Smooth muscle cell (in vitro differentiated cells): Measurements from ENCODE around the gene MAP3K5. TPM values are rescaled to one million over a fixed set of nuclear protein-coding genes. Genes with fewer than 3 reads are reported as not detected.
"Not testable (repeated sequence)": the region's sequence is repeated elsewhere in the genome, so short reads cannot be mapped to it uniquely, and the experiment has no call there.

Source experiments
- DNase-seq: peaks from one replicate; lab custom pipeline; 2025; ENCODE audit not compliant: unreplicated experiment; lab: John Stamatoyannopoulos, UW
- H2AFZ ChIP-seq: fragments of 200-600 bp; sonication (generic); 2 replicates; pipeline ENCODE4 v1.6.0; 2016; ENCODE audit warnings: antibody characterized with exemption, low read depth, mild to moderate bottlenecking
- H3F3A ChIP-seq: fragments of 200-600 bp; sonication (generic); 2 replicates; pipeline ENCODE4 v1.6.0; 2017; ENCODE audit warnings: antibody characterized with exemption, low read depth
- H3K27ac ChIP-seq: fragments of 200-600 bp; sonication (generic); 2 replicates; pipeline ENCODE4 v1.5.1; 2016; ENCODE audit warnings: low read depth, mild to moderate bottlenecking
- H3K27me3 ChIP-seq: fragments of 200-600 bp; sonication (generic); 2 replicates; pipeline ENCODE4 v1.6.1; 2016; ENCODE audit warnings: low read depth, mild to moderate bottlenecking
- H3K36me3 ChIP-seq: fragments of 200-600 bp; sonication (generic); 2 replicates; pipeline ENCODE4 v1.5.1; 2016; ENCODE audit warnings: low read depth
- H3K4me1 ChIP-seq: fragments of 200-600 bp; sonication (generic); 2 replicates; pipeline ENCODE4 v1.5.1; 2016; ENCODE audit warnings: low read depth
- H3K4me2 ChIP-seq: fragments of 200-600 bp; sonication (generic); 2 replicates; pipeline ENCODE4 v1.6.0; 2016; ENCODE audit warnings: mild to moderate bottlenecking
- H3K4me3 ChIP-seq: fragments of 200-600 bp; sonication (generic); 2 replicates; pipeline ENCODE4 v1.5.1; 2016; ENCODE audit warnings: mild to moderate bottlenecking
- H3K79me2 ChIP-seq: fragments of 200-600 bp; sonication (generic); 2 replicates; pipeline ENCODE4 v1.6.0; 2016; ENCODE audit warnings: low read depth, mild to moderate bottlenecking
- H3K9ac ChIP-seq: fragments of 200-600 bp; sonication (generic); 2 replicates; pipeline ENCODE4 v1.6.0; 2016; ENCODE audit warnings: low read depth
- H3K9me3 ChIP-seq: fragments of 200-600 bp; sonication (generic); replicated peaks from 2 replicates; pipeline ENCODE4 v1.5.1; 2016; ENCODE audit warnings: low read depth
- H4K20me1 ChIP-seq: fragments of 200-600 bp; sonication (generic); 2 replicates; pipeline ENCODE4 v1.6.0; 2016; ENCODE audit warnings: low read depth
- WGBS: methylation state at CpG from one replicate; pipeline ENCODE4 v1.1.7; 2016; ENCODE audit warnings: low lambda C conversion rate; 5-methylcytosine and 5-hydroxymethylcytosine counted together
- polyA plus RNA-seq: library from polyadenylated mRNA; unstranded; fragments of >200 nt; fragmentation: Nextera tagmentation; extraction: Ambion mirVana; gene quantifications from 2 replicates; pipeline ENCODE4 v1.2.1, GENCODE V29; 2016
- total RNA-seq: library from RNA; depleted of rRNA; stranded (reverse); fragments of >200 nt; gene quantifications from 2 replicates; pipeline ENCODE4 v1.2.3, GENCODE V29; 2014
- TF ChIP-seq, protein P1 (sequence below): fragments of 200-600 bp; sonication (generic); IDR thresholded peaks from 2 replicates; pipeline ENCODE4 v1.5.1; 2017; ENCODE audit warnings: borderline replicate concordance, mild to moderate bottlenecking, antibody characterized with exemption; ENCODE audit not compliant: insufficient read depth, poor library complexity, severe bottlenecking

The MAP3K5 gene
- total and polyA plus RNA-seq, 2 experiments from 2014 or later, result 0.93 to 2.1 TPM

DNA sequence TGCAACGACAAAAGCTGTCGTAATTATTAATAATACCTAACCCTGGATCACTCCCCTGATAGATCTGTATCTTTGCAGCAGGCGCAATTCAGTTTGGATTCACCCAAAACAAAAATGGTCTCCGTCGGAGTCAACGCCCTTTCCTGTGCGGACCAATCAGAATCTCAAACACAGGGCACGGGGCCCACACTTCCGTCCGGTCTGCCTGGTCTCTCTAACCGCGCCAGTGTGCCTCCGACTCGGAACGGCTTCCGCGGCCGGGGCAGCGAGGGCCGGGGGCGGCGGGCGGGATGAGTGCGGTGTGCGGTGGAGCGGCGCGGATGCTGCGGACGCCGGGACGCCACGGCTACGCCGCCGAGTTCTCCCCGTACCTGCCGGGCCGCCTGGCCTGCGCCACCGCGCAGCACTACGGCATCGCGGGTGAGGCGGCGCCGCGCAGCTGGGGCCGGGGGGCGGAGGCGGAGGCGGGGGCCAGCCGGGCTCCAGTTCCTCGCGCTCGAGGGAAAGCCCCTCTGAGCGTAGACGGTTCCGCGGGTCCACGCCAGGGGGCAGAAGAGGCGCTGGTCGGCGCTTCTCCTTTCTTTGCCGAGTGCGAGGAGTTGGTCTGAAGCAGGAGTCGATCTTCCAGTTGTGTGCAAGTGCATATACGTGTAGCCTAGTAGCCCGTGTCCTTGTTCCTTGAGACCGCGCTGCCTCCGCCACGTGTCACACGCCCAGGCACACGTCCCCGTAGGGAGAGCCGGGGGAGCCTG lies 30.3 kb upstream of the MAP3K5 start, which contains the start of gene PEX7:
Gene PEX7 (plus strand): TSS at position 217 of the 752 bp plus-strand sequence. CDS start 74 bp downstream, at position 291.
- Histone ChIP-seq H3K4me2 (peak within 1 kb of the TSS; percentile 95), H3K36me3 (peaks cover 3% of the 10 kb centered on the region), H3K9me3 (no peaks in the 10 kb centered on the region), H3K4me1 (no peaks in the 10 kb centered on the region), H2AFZ (peak within 1 kb of the TSS; percentile 100), H3F3A (no peaks in the 10 kb centered on the region), H3K27me3 (peaks cover 22% of the 10 kb centered on the region), H3K4me3 (peak within 1 kb of the TSS; percentile 83), H3K9ac (peak within 1 kb of the TSS; percentile 82), H4K20me1 (no peaks in the 10 kb centered on the region), H3K79me2 (no peaks in the 10 kb centered on the region), H3K27ac (peak within 1 kb of the TSS; percentile 77)
- DNase-seq, result peak; percentile 80
- TF ChIP-seq, protein P1, sequence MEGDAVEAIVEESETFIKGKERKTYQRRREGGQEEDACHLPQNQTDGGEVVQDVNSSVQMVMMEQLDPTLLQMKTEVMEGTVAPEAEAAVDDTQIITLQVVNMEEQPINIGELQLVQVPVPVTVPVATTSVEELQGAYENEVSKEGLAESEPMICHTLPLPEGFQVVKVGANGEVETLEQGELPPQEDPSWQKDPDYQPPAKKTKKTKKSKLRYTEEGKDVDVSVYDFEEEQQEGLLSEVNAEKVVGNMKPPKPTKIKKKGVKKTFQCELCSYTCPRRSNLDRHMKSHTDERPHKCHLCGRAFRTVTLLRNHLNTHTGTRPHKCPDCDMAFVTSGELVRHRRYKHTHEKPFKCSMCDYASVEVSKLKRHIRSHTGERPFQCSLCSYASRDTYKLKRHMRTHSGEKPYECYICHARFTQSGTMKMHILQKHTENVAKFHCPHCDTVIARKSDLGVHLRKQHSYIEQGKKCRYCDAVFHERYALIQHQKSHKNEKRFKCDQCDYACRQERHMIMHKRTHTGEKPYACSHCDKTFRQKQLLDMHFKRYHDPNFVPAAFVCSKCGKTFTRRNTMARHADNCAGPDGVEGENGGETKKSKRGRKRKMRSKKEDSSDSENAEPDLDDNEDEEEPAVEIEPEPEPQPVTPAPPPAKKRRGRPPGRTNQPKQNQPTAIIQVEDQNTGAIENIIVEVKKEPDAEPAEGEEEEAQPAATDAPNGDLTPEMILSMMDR, result peak; percentile 59
- WGBS, result 3% methylated on average over 36 of the region's 78 CpGs

DNA sequence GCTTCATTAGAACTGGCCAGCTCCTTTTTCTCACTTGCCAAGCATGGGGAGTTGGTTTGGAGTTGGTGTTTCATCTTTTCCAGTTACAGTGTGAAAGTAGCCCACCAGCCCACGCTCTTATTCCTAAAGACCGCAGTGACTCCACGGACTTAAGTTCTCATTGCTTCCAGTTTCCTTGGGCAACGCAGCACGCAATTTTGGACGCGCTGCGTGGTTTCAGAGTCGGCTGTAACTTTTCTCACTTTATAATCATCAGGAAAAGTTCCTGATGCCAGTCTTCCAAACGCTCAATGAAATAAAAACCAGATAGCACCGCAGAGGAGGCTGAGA lies 29.7 kb upstream of the MAP3K5 start:
- peak overlapping the region; percentile 82 for H3K9ac ChIP-seq
- H3K36me3 ChIP-seq, result peaks cover 3% of the 10 kb centered on the region
- 24% methylated on average over 11 of the region's 11 CpGs for WGBS
- H2AFZ ChIP-seq, result peak overlapping the region; percentile 100
- H3K9me3 ChIP-seq, result no peaks in the 10 kb centered on the region
- peak overlapping the region; percentile 95 for H3K4me2 ChIP-seq
- peaks cover 26% of the 10 kb centered on the region for H3K27me3 ChIP-seq
- no peaks in the 10 kb centered on the region for H4K20me1 ChIP-seq
- TF ChIP-seq, protein P1, result no peak
- H3K4me1 ChIP-seq, result no peaks in the 10 kb centered on the region
- H3K27ac ChIP-seq, result peak overlapping the region; percentile 77
- H3K4me3 ChIP-seq, result peak overlapping the region; percentile 83
- peak; percentile 15 for DNase-seq
- no peaks in the 10 kb centered on the region for H3F3A ChIP-seq
- H3K79me2 ChIP-seq, result no peaks in the 10 kb centered on the region

DNA sequence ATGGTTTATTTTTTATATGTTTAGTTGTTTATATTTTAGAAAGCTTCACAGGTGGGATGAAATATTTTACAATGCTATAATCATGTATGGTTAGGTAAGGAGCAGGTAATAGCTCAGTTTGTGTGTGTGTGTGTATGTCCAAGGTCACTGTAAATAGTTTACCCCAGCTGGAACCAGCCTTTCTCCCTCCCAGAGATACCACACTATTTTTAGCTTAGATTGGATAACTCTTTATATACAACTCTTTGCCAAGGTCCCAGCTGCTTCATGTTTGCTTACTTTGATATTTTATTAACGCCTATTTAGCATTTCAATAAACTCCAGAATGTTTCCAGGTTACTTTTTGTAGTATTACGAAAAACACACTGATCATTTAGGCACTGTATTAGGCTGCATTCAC lies 28.3 kb upstream of the MAP3K5 start:
- no peak overlapping the region for H3K4me3 ChIP-seq
- H3K79me2 ChIP-seq, result no peaks in the 10 kb centered on the region
- no peak overlapping the region for H3K27ac ChIP-seq
- no peak for DNase-seq
- no peaks in the 10 kb centered on the region for H4K20me1 ChIP-seq
- H3K27me3 ChIP-seq, result peaks cover 26% of the 10 kb centered on the region
- H3K9ac ChIP-seq, result no peak overlapping the region
- whole genome bisulfite sequencing, result 88% methylated on average over 2 of the region's 2 CpGs
- TF ChIP-seq, protein P1, result no peak
- H3F3A ChIP-seq, result no peaks in the 10 kb centered on the region
- no peaks in the 10 kb centered on the region for H3K4me1 ChIP-seq
- no peak overlapping the region for H3K4me2 ChIP-seq
- no peak overlapping the region for H2AFZ ChIP-seq
- H3K9me3 ChIP-seq, result no peaks in the 10 kb centered on the region
- no peaks in the 10 kb centered on the region for H3K36me3 ChIP-seq

DNA sequence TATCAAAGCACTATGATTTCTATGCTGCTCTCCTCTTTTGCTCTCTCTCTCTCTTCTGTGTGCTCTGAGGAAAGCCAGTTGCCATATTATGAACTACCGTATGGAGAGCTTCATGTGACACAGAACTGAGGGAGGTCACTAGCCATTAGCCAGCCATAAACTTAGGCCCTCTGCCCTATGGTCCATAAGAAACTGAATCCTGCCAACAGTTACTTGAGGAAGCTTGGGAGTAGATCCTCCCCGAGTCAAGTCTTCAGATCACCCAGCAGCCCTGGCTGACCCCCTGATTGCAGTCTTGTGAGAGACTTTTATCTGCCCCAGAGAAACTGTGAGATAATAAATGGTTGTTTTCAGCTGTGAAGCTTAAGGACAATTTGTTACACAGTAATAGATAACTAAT lies 24.4 kb upstream of the MAP3K5 start:
- WGBS, result 71% methylated on average over 2 of the region's 2 CpGs
- H3K4me1 ChIP-seq, result no peaks in the 10 kb centered on the region

DNA sequence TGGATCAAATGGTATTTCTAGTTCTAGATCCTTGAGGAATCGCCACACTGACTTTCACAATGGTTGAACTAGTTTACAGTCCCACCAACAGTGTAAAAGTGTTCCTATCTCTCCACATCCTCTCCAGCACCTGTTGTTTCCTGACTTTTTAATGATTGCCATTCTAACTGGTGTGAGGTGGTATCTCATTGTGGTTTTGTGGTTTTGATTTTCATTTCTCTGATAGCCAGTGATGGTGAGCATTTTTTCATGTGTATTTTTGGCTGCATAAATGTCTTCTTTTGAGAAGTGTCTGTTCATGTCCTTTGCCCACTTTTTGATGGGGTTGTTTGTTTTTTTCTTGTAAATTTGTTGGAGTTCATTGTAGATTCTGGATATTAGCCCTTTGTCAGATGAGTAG lies 23.3 kb upstream of the MAP3K5 start:
- 83% methylated on average over 1 of the region's 1 CpG for whole genome bisulfite sequencing
- H2AFZ ChIP-seq, result not testable (repeated sequence)

More for the DNA sequence above, 24.4 kb upstream of the MAP3K5 start:
- H4K20me1 ChIP-seq, result no peaks in the 10 kb centered on the region
- H3K27ac ChIP-seq, result no peak overlapping the region
- H3K9me3 ChIP-seq, result no peaks in the 10 kb centered on the region
- no peak overlapping the region for H3K4me3 ChIP-seq
- TF ChIP-seq, protein P1, result no peak
- peaks cover 26% of the 10 kb centered on the region for H3K27me3 ChIP-seq
- H2AFZ ChIP-seq, result no peak overlapping the region
- H3F3A ChIP-seq, result no peaks in the 10 kb centered on the region
- no peak overlapping the region for H3K9ac ChIP-seq
- no peak for DNase-seq
- H3K79me2 ChIP-seq, result no peaks in the 10 kb centered on the region
- no peak overlapping the region for H3K4me2 ChIP-seq
- no peaks in the 10 kb centered on the region for H3K36me3 ChIP-seq

More for the DNA sequence above, 23.3 kb upstream of the MAP3K5 start:
- not testable (repeated sequence) for H3K9me3 ChIP-seq, DNase-seq, H3K4me2 ChIP-seq, H3K79me2 ChIP-seq, H3K4me3 ChIP-seq, H3K27ac ChIP-seq, H3K9ac ChIP-seq, H3K4me1 ChIP-seq, H3K36me3 ChIP-seq, H4K20me1 ChIP-seq, H3F3A ChIP-seq
- peaks cover 26% of the 10 kb centered on the region for H3K27me3 ChIP-seq
